COR-L47 (cell line): ENCODE results near the gene MYL6.
"Not testable (repeated sequence)": the region's sequence is repeated elsewhere in the genome, so short reads cannot be mapped to it uniquely, and the experiment has no call there.

Experiments
- DNase-seq: peaks from one replicate; lab custom pipeline; 2025; lab: John Stamatoyannopoulos, UW

Gene MYL6

DNA sequence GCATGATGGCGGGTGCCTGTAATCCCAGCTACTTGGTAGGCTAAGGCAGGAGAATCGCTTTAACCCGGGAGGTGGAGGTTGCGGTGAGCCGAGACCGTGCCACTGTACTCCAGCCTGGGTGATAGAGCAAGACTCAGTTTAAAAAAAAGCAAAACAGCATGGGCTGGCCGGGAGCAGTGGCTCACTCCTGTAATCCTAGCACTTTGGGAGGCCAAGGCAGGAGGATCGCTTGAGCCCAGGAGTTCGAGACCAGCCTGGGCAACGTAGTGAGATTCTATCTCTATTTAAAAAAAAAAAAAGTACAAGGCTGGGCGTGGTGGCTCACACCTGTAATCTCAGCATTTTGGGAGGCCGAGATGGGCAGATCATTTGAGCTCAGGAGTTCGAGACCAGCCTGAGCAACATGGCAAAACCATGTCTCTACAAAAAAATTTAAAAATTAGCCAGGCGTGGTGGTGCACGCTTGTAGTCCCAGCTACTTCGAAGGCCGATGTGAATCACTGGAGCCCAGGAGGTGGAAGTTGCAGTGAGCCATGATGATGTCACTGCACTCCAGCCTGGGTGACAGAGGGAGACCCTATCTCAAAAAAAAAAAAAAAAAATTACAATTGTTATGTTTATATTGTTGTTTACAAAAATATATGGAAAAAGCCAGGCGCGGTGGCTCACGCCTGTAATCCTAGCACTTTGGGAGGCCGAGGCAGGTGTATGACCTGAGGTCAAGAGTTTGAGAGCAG is 1.5 kb upstream of the MYL6 start:
- DNase-seq = not testable (repeated sequence)

DNA sequence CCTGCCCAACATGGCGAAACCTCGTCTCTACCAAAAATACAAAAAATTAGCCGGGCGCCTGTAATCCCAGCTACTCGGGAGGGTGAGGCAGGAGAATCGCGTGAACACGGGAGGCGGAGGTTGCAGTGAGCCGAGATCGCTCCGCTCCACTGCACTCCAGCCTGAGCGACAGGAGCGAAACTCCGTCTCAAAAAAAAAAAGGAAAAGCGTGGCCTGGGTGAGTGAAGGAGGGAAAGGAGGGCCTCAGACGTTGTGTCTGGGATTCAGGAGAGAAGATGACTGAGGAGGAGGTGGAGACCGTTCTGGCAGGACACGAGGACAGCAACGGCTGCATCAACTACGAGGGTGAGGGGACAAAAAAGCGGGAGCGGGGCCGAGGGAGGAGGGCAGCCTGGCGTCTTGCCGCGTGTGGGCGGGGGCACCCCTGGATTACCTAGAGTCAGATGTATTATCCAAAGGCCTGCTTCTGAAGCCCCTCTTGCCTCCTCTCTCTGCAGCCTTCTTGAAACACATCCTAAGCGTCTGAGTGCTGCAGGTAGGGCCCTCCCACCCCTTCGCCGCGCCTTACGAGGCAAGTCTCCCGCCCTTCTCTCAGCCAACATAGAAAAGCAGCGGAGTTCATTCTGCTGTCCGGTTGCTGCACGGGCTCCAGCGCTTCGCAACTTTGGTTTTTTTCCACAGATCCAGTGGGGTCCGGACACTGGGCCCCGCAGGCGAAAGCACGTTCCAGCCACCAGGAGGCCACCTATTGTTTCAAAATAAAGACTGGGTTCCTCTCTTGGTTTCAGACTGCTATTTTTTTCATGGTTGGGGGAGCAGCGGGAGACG is 744 bp upstream of the MYL6 start:
- peak; percentile 88 for DNase-seq

DNA sequence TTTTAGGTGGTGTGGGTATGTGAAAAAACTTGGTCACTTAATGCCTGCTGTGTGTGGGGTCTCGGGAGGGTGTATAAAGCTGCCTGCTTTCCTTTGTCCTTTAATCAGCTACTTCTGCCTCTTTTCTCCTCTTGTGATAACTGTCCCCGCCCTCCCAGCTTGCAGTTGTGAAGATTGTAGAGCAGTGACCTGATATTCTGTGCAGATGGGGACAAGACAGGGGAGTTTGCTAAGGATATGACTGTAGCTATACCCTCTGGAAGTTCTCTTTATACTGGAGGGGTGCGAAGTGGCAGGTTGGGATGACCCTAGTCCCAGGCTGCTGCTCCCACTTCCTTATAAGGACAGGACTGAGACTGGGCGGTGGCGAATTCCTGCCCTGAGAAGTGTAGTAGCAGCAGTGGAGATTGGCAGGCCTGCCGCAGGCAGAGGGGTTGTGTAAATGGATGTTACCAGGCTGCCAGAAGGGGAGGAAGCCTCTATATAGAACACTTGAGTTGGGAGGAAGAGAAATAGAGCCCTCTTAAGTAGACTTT is 835 bp downstream of the MYL6 start:
- DNase-seq = no peak

DNA sequence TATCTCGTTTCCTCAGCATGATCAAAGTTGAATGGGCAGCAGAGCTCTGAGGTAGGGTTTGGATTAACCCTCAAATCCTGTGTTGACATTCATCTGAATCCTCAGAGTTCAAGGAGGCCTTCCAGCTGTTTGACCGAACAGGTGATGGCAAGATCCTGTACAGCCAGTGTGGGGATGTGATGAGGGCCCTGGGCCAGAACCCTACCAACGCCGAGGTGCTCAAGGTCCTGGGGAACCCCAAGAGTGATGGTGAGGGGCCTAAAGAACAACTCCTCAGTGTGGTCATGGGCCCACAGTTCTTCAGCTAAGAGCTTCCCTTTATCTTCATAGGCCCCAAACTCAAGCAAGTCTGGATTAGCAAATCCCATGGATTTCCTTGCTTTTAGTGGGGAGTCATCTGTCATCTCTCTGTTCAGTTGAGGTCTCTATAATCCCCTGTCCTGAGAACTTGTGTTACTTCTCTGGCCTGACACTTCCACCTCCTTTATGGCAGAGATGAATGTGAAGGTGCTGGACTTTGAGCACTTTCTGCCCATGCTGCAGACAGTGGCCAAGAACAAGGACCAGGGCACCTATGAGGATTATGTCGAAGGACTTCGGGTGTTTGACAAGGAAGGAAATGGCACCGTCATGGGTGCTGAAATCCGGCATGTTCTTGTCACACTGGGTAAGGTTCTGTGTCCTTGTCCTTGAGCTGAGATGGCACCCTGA is 1.5 kb downstream of the MYL6 start:
- no peak for DNase-seq

DNA sequence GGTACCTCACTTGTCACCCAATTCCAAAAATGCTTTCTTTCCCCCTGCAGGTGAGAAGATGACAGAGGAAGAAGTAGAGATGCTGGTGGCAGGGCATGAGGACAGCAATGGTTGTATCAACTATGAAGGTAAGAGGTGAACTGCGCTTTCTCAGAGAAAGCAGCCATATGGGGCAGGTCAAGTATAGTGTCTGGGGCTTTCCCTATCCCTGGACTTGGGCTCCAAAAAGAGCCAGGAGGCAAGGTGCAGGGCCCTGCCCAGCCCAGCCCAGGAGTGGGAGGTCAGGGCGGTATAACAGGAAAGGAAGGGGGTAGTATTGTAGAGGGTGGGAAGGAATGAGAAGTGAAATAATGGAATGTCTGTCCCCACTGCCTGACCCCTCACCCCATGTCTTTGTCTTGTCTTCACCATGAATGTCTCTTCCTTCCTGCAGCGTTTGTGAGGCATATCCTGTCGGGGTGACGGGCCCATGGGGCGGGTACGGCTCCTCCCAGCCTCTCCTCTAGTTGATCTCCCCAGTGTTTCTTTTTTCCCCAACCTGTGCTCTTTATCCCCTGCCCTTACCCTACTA is 2.1 kb downstream of the MYL6 start:
- DNase-seq = no peak

DNA sequence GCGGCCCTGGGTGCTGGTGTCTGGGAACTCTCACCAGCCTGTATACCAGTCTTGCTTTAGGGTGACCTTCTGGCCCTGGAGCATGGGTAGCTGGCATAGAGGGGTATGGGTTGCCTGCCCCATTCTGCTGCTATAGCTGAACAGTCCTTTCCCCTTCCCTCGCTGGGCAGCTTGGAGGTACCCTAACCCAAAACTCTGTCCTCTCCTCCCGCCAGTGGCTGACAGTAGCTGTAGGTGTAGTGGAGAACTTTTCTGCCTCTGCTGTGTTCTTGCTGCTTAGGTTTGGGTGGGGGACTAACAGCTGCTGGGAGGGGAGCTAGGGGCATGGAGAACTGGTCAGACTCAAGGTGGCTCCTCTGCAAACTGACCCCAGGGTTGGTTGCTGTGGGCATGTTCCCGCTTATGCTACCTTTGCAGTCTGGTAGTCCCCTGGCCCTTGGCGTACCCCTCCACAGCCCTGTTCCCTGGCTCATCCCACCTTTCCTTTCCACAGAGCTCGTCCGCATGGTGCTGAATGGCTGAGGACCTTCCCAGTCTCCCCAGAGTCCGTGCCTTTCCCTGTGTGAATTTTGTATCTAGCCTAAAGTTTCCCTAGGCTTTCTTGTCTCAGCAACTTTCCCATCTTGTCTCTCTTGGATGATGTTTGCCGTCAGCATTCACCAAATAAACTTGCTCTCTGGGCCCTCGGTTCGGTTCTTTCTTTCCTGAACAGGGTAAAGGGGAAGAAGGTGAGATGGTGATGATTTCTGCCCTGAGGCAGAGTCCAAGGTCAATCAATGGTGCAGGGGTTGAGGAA is 2.9 kb downstream of the MYL6 start:
- DNase-seq = no peak

DNA sequence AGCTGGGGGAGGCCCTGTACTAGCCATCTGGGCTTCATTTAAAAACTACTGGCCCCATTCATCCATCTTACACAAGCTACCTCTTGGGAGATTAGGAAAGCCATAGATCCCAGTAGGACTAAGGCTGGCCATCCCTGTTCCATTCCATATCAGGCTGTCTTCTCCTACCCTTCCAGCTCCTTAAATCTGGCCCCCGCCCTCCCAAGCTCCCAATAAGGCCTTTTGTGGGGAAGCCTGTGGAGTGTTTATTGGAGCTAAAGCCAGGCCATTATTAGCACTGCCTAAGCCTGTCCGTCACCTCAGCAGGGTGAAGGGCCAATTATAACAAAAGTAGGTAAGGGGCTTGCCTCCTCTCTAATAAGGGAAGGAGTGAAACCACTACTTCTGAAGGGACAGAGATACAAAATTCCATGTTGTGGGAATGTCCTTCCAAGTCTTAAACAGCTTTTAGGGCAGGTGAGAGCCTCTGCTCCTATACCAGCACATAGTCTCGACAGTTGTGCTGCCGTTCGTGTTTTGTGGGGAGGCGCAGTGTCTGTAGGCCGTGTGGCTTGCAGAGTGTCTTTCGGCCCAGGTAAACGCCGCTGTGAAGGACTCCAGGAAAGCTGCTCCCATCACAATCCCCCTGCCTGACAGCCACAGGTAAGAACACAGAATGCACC is 3.7 kb downstream of the MYL6 start:
- no peak for DNase-seq

DNA sequence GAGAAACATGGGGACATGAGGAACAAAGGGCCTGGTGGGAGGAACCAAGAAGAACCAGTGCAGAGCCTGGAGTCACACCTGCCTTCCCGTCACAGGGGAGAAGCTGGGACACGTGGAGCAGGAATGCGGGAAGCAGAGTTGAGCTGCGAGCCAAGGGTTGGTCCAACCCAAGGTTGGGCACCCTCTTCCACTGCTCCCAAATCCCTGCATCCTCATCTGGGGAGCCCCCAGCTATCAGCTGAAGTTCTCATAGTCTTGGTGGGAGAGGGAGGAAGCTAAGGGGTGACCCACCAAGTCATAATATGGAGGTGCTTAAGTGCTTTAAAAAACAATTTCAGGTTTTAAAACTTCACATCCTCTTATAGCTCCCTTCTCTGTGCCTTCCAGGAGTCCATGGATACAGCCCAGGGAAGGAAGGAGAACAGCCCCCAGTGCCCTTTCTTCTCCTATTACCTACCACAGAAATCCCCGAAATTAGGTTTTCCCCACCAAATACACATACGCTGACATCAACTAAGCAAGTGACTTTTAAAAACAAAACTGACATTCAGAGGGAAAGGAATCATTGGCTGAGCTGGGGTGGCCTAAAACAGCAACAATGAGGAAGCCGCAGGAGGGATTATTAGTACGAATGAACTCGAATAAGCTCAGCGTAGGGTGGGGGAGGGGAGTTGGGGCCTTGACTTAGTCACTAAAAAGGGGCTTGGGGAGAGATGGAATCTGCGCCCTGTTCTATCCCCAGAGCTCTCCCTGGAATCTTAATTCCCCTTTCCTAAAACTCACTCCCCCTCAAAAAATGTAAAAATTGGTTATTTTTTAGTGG is 4.5 kb downstream of the MYL6 start:
- DNase-seq = no peak

DNA sequence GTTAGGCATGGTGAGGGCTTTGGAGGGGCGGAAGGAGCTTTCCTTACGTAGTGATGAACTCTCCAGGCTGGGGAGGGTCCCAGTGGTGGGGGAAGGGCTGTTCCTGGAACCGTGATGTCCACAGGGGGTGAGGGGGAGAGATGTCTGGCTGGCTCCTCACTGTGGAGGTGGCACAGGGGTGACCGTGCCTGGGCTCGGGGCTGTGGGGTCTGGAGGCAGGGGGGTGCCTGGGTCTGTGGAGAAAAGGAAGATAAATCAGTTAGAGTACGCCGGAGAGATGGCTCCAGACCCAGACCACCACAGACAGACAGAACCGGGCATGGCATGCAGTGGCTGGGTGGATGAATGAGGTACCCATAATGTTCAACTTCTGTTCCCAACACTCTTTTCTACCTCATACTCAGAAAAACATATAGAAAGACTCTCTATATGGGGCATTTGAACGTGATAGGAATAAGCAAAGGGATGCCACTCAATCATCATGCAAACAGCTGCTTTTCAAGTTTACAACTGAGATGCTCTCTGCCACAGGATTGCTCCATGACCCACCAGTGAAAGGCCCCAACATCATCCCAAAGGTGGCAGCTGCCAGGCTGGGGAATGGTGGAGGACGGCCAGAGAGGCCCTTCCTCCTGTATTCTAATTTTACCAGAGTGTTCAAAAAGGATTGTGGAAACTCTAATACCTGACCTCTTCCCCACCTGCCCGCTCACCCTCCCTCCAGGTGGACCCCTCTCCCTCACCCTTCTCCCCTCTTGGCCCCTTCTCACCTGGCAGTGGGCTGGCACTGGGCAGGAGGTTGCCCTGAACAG is 5.6 kb downstream of the MYL6 start:
- DNase-seq = no peak

DNA sequence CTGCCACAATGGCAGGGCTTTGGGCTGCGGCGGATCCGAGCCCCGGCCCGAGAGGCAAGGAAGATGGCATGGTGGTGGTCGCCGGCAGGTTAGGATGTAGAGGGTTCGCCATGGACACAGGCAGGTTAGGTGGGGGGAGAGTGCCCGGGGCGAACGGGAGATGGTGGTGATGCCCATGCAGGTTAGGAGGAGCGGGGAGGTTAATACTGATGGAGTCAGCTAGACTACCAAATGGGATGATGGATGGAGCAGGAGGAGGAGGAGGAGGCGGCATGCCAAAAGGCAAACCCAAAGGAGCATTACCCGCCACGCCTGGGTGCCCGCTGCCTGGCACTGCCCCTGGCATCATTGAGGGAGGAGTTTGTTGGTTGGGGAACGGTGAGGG is 6.2 kb downstream of the MYL6 start:
- DNase-seq = no peak

DNA sequence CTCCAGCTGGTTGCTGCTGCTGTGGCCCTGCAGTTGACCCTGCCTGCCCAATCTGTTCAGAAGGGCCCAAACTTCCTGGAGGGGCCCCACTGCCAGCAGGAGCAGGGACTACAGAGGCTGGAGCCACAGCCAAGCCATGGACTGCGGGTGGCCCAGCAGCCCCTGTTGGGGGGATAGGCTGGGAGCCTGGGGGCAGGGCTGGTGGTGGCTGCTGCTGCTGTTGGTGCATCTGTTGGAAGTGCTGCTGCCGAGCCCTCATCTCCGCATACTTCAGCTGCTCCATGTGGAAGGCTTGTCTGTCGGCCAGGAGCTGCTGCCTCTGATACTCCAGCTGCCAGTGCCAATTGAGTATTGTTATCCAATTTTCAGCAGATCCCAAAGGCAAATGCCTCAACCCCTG is 7.2 kb downstream of the MYL6 start:
- DNase-seq = no peak

DNA sequence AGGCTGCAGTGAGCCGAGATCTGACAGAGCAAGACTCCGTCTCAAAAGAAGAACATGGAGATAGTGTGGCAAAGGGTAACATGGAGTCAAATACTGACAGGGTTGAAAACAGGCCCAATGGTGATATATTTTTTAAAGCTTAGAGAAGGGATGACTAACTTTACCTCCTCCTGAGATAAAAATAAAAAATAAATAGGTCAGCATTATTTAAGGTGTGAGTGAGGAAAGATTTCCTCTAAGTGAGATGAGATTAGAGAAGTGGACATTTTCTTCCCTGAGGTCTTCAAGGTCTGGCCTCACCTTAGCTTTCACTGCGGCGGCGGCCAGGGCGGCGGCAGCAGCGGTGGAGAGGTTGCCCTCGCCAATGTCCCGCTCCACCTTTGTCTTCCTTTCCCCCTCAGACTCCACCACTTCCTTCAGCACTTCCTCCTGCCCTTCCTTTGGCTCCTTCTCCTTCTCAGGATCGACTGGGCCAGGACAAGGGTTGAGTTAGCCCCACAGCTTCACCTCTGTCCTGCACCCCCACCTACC is 11.1 kb downstream of the MYL6 start:
- no peak for DNase-seq

DNA sequence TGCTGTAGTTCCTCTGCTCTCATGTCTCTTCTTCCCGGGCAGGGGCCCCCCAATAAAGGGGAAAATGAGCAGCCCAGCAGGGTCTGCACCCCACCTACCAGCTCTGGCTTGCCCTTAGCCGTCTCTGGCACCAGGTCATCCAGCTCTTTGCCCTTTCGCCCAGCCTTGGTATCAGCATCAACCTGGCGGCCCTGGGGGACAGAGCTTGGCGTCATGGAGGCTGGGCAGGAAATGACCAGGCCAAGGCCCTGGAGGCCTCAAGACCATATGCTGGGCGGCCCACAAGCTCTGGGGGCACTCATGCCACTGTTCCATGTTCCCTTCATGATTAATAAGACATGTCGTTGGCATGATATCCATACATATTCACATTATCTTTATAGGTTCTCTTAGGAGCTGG is 14.7 kb downstream of the MYL6 start:
- DNase-seq = no peak

DNA sequence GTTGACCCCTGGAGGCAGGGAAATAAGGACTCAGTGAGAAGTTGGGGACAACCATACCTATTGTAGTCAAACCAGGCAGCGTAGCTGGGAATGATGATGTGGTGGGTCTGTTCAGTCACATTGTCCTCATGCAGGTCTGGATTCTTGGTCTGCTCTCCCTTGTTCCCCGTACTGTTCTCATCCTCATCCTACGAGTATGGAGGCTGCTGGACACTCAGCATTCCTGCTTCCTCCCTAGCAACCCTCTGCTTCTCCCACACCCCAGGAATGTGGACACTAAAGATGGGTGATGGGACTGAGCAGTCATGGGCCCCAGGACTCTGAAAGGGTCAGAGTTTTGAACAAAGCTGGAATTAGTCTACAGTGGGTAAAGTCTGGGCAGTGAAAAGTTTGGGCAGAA is 20.2 kb downstream of the MYL6 start:
- DNase-seq = no peak

DNA sequence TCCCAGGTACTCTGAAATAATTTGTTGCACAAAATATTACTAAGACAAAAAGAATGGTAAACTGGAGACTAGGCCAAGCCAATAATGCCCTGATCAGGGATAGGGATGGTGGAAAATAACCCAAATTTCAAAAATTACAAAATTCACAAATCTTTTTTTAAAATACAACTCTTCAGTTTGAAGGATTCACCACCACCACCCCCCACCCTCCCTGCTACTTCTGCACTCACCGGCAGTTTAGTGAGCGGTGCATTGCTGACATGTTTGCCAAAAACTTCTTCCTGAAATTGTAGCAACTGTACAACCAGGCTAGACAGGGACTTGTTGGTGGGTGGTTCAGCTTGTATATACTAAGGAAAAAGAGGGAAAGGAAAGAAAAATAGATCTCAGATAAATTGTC is 28.8 kb downstream of the MYL6 start:
- no peak for DNase-seq

DNA sequence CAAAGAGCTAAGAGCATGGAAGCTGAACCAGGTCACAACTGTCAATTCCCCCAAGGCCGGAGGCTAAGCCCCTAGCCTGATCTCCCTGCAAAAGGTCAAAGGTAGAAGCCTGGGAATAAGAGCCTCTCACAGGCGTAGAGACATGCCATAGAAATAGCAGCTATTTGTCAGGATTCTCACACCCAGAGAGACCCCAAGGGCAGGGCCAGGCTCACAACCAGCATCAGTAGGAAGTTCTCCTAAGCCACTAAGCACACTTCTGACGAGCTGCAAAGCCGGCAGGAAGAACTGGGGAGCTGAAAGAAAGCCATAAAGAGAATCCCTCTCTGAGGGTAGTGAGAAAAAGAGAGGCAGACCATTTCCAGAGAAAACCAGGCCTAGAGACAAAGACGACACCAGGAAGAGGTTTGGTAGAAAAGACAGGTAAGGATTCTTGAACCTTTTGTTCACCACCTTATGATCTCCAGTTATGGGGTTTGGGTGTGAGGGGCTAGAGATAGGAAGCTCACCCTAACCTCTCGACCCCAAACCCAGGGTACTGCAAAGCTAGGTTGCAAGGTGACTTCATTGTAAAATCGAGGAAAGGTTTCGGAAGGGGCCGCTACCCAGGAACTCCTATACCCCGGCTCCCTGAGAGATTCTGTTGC is 30.1 kb downstream of the MYL6 start:
- no peak for DNase-seq

DNA sequence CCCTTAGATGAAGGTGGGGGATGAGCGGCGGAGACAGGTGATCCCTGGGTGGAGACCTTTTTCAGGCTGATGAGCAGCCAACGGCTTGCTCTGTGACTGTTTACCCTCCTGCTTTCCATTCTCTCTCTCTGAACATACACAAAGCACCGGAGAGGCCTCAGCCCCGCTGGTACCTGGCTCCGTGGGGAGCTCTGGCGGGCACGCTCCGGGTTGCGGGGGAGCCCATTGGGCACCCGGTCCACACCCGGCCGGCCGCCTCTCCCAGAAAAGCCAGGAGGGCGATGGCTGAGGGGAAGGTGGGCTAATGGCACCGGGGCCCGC is 30.6 kb downstream of the MYL6 start:
- DNase-seq = no peak

DNA sequence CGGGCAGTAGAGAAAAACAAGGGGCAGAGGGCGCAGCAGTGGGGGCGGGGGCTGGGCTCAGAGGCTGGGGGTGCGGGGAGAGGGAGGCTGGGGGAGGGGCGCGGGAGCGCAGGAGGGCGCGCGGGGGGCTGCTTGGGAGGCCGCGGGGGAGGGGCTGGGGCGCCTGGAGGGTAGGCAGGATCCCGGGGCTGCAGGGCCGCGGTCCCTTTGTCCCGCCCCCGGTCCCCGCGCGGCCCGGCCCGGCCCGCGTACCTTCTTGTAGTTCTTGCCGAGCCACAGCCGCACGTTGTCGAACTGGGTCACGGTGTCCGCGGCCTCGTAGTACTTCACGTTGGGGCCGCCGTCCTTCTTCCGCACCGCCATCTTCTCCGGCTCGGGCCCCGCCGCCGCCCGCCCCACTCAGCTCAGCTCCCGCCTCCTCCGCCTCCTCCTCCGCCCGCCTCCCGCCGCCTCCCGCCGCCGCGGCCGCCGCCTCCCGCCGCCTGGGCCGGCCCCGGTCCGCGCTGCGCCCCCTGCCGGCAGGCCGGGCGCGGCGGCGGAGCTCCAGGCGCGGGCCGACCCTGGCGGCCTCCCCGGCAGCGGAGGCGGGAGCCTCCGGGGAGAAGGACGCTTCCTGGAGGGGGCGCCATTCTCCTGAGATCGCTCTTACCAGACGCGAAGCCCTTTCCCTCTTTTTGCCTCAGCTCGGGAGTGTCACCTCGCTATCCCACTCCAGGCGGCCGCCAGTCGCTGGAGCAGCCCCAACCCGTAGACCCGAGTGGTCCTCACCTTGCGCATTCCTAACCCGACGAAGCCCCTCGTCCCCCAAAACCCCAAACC is 31.1 kb downstream of the MYL6 start, which contains the start of gene SMARCC2:
Gene SMARCC2, minus strand, starts transcription at position 385 of the 819 bp plus-strand sequence. Its CDS starts 22 bp downstream, at position 363.
- DNase-seq = peak; percentile 84
